NCI-H1048 (cell line): Measurements from ENCODE around the gene TPSD1.
"Not testable (repeated sequence)": the region's sequence is repeated elsewhere in the genome, so short reads cannot be mapped to it uniquely, and the experiment has no call there.

Source experiments
- DNase-seq: peaks from one replicate; lab custom pipeline; 2025; lab: John Stamatoyannopoulos, UW

TPSD1 gene

GRCh38 chr16:1281517-1281916 lies 25.6 kb downstream of the TPSD1 start:
- DNase-seq = no peak

- no peak for DNase-seq
These were observed 26.6 kb downstream of the TPSD1 start for GRCh38 chr16:1282324-1282973.

- no peak for DNase-seq
These were observed 27.4 kb downstream of the TPSD1 start for GRCh38 chr16:1283296-1283695.

GRCh38 chr16:1283996-1284616 lies 28.2 kb downstream of the TPSD1 start:
- no peak for DNase-seq

GRCh38 chr16:1285669-1286512 lies 30.0 kb downstream of the TPSD1 start:
- no peak for DNase-seq

GRCh38 chr16:1286513-1287094 lies 30.7 kb downstream of the TPSD1 start:
- DNase-seq = no peak

- DNase-seq = no peak
These were observed 32.3 kb downstream of the TPSD1 start for GRCh38 chr16:1287982-1288670.

GRCh38 chr16:1288813-1289476 lies 33.1 kb downstream of the TPSD1 start:
- no peak for DNase-seq

- no peak for DNase-seq
These were observed 33.6 kb downstream of the TPSD1 start for GRCh38 chr16:1289477-1289866.

- no peak for DNase-seq
These were observed 34.2 kb downstream of the TPSD1 start for GRCh38 chr16:1290063-1290501.

GRCh38 chr16:1290860-1291575 lies 35.1 kb downstream of the TPSD1 start:
- no peak for DNase-seq

GRCh38 chr16:1291576-1291974 lies 35.7 kb downstream of the TPSD1 start:
- DNase-seq = no peak

- not testable (repeated sequence) for DNase-seq
These were observed 36.3 kb downstream of the TPSD1 start for GRCh38 chr16:1292208-1292607.

- not testable (repeated sequence) for DNase-seq
These were observed 36.9 kb downstream of the TPSD1 start for GRCh38 chr16:1292808-1293207.

- no peak for DNase-seq
These were observed 38.2 kb downstream of the TPSD1 start for GRCh38 chr16:1293921-1294656.

- DNase-seq = no peak
These were observed 39.6 kb downstream of the TPSD1 start for GRCh38 chr16:1295465-1295864.

- not testable (repeated sequence) for DNase-seq
These were observed 40.8 kb downstream of the TPSD1 start for GRCh38 chr16:1296688-1297017.

- no peak for DNase-seq
These were observed 41.3 kb downstream of the TPSD1 start for GRCh38 chr16:1297018-1297696.

GRCh38 chr16:1298406-1298805 lies 42.5 kb downstream of the TPSD1 start:
- DNase-seq = no peak
